ENCODE results near the gene ENOX2. TPM values are rescaled to one million over a fixed set of nuclear protein-coding genes. Genes with fewer than 3 reads are reported as not detected.

The ENOX2 gene
- total and polyA plus RNA-seq, 2 donors (not counting 1 experiment from before 2014, with no cell fraction given) = 5.1 to 18.8 TPM

- no peaks in the 10 kb centered on the region for H3K9me3 Mint-ChIP-seq (ENCODE audit: insufficient read depth)
- TF ChIP-seq, protein P1, sequence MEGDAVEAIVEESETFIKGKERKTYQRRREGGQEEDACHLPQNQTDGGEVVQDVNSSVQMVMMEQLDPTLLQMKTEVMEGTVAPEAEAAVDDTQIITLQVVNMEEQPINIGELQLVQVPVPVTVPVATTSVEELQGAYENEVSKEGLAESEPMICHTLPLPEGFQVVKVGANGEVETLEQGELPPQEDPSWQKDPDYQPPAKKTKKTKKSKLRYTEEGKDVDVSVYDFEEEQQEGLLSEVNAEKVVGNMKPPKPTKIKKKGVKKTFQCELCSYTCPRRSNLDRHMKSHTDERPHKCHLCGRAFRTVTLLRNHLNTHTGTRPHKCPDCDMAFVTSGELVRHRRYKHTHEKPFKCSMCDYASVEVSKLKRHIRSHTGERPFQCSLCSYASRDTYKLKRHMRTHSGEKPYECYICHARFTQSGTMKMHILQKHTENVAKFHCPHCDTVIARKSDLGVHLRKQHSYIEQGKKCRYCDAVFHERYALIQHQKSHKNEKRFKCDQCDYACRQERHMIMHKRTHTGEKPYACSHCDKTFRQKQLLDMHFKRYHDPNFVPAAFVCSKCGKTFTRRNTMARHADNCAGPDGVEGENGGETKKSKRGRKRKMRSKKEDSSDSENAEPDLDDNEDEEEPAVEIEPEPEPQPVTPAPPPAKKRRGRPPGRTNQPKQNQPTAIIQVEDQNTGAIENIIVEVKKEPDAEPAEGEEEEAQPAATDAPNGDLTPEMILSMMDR (IDR thresholded peaks at IDR 0.05) = no peak
- no peak for TF ChIP-seq EZH2 (IDR thresholded peaks at IDR 0.05; ENCODE audit: borderline replicate concordance, insufficient read depth, low read depth, low read length, poor library complexity, severe bottlenecking)
- no peak overlapping the region for H3K27ac Mint-ChIP-seq
- H3K27me3 Mint-ChIP-seq = no peaks in the 10 kb centered on the region
- H3K27ac ChIP-seq (ENCODE audit: low read length in 2 of 2) = no peak overlapping the region
- no peaks in the 10 kb centered on the region for H3K27me3 ChIP-seq (replicated peaks in 1 of 4; ENCODE audit: control extremely low read depth in 1 of 4, control insufficient read depth in 3 of 4, insufficient read depth in 4 of 4, low read length in 3 of 4)
- no peak overlapping the region for H2AFZ ChIP-seq (ENCODE audit: insufficient read depth, low read depth, low read length, poor library complexity, severe bottlenecking)
- DNase-seq = no peak
- H3K36me3 ChIP-seq (replicated peaks in 1 of 2; ENCODE audit: control extremely low read depth in 1 of 2, control insufficient read depth in 1 of 2, extremely low read depth in 1 of 2, insufficient read depth in 2 of 2, low read length in 1 of 2) = peaks cover 0 to under 1% of the 10 kb centered on the region in 2 experiments
- H3K9me3 ChIP-seq (ENCODE audit: control extremely low read depth in 1 of 3, control insufficient read depth in 2 of 3, insufficient read depth in 1 of 3, low read length in 2 of 3) = no peaks in the 10 kb centered on the region
- ATAC-seq (ENCODE audit: low read depth) = no peak
- H3K9ac ChIP-seq (ENCODE audit: low read length) = no peak overlapping the region
- intact Hi-C loops (cut with micrococcal nuclease) = no loop called here
- POLR2A ChIA-PET = no interaction called here
- H3K4me3 ChIP-seq (ENCODE audit: control extremely low read depth in 1 of 5, extremely low read depth in 1 of 5, insufficient read depth in 1 of 5, low read depth in 2 of 5, low read length in 4 of 5) = no peak overlapping the region
- H3K4me2 ChIP-seq (replicated peaks; ENCODE audit: low read depth, low read length, poor library complexity, severe bottlenecking) = no peak overlapping the region
- H4K20me1 ChIP-seq (ENCODE audit: control insufficient read depth, insufficient read depth, low read length, poor library complexity, severe bottlenecking) = no peaks in the 10 kb centered on the region
- H3K4me1 ChIP-seq (ENCODE audit: control insufficient read depth in 2 of 2, insufficient read depth in 2 of 2, low read length in 2 of 2) = no peaks in the 10 kb centered on the region
- H3K4me1 Mint-ChIP-seq = no peaks in the 10 kb centered on the region
- CTCF ChIA-PET = no interaction called here
- H3K4me3 Mint-ChIP-seq = no peak overlapping the region
- no peaks in the 10 kb centered on the region for H3K79me2 ChIP-seq (ENCODE audit: control insufficient read depth, insufficient read depth, low read length)
- WGBS (ENCODE audit: insufficient coverage) = 80% methylated on average over 1 of the region's 1 CpG
These were observed 127.2 kb downstream of the ENOX2 start for GRCh38 chrX:130775849-130776248.

DNA sequence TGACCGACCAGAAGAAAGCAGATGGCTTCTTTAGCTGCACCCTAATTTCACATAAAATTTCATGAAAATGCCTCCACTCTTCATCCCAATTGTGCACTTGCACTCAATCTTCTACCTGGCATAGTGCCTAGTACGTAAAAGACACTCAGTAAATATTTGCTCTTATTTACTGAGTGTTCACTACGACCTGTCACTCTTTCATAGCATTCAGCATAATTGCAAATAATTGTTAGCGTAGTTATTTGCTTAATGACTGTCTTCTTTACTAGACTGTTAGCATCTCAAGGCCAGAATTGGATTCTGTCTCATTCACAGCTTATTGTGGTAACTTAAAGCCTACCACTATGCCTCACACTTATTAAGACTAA, 130.2 kb downstream of the ENOX2 start:
- WGBS (ENCODE audit: insufficient coverage) = no CpG with 5 or more reads among the region's 4 CpGs
- POLR2A ChIA-PET = no interaction called here
- H3K4me1 Mint-ChIP-seq = no peaks in the 10 kb centered on the region
- H3K27ac ChIP-seq (ENCODE audit: low read length in 2 of 2) = no peak overlapping the region
- H3K36me3 ChIP-seq (replicated peaks in 1 of 2; ENCODE audit: control extremely low read depth in 1 of 2, control insufficient read depth in 1 of 2, extremely low read depth in 1 of 2, insufficient read depth in 2 of 2, low read length in 1 of 2) = peaks cover 0 to 2% of the 10 kb centered on the region in 2 experiments
- no peaks in the 10 kb centered on the region for H4K20me1 ChIP-seq (ENCODE audit: control insufficient read depth, insufficient read depth, low read length, poor library complexity, severe bottlenecking)
- H3K27ac Mint-ChIP-seq = no peak overlapping the region
- intact Hi-C loops (cut with micrococcal nuclease) = no loop called here
- H3K9me3 Mint-ChIP-seq (ENCODE audit: insufficient read depth) = no peaks in the 10 kb centered on the region
- no peaks in the 10 kb centered on the region for H3K9me3 ChIP-seq (ENCODE audit: control extremely low read depth in 1 of 3, control insufficient read depth in 2 of 3, insufficient read depth in 1 of 3, low read length in 2 of 3)
- no peaks in the 10 kb centered on the region for H3K79me2 ChIP-seq (ENCODE audit: control insufficient read depth, insufficient read depth, low read length)
- no peaks in the 10 kb centered on the region for H3K4me1 ChIP-seq (ENCODE audit: control insufficient read depth in 2 of 2, insufficient read depth in 2 of 2, low read length in 2 of 2)
- H3K27me3 Mint-ChIP-seq = no peaks in the 10 kb centered on the region
- no peak for TF ChIP-seq EZH2 (IDR thresholded peaks at IDR 0.05; ENCODE audit: borderline replicate concordance, insufficient read depth, low read depth, low read length, poor library complexity, severe bottlenecking)
- TF ChIP-seq, protein P1 (IDR thresholded peaks at IDR 0.05) = no peak
- H3K9ac ChIP-seq (ENCODE audit: low read length) = no peak overlapping the region
- H3K4me2 ChIP-seq (replicated peaks; ENCODE audit: low read depth, low read length, poor library complexity, severe bottlenecking) = no peak overlapping the region
- H3K4me3 Mint-ChIP-seq = no peak overlapping the region
- no peak overlapping the region for H2AFZ ChIP-seq (ENCODE audit: insufficient read depth, low read depth, low read length, poor library complexity, severe bottlenecking)
- H3K4me3 ChIP-seq (ENCODE audit: control extremely low read depth in 1 of 5, extremely low read depth in 1 of 5, insufficient read depth in 1 of 5, low read depth in 2 of 5, low read length in 4 of 5) = no peak overlapping the region
- no peaks in the 10 kb centered on the region for H3K27me3 ChIP-seq (replicated peaks in 1 of 4; ENCODE audit: control extremely low read depth in 1 of 4, control insufficient read depth in 3 of 4, insufficient read depth in 4 of 4, low read length in 3 of 4)
- ATAC-seq (ENCODE audit: low read depth) (no peak), DNase-seq (no peak)
- CTCF ChIA-PET = no interaction called here
